K562 (cell line): ENCODE results near the gene GP1BA. TPM values are rescaled to one million over a fixed set of nuclear protein-coding genes. Genes with fewer than 3 reads are reported as not detected.

Experiments
- CUX1 ChIP-seq: fragments of 200-800 bp; sonication (Bioruptor generic); IDR thresholded peaks from 2 replicates; pipeline ENCODE4 v1.6.1; 2016; ENCODE audit warnings: missing genetic modification characterization, missing compliant biosample characterization
- HCFC1 ChIP-seq: IDR thresholded peaks from 2 replicates; pipeline ENCODE4 v1.6.1; 2012; ENCODE audit warnings: low read depth, low read length, improper control_type of control experiment
- NCOA6 ChIP-seq: fragments of 450-650 bp; IDR thresholded peaks from 2 replicates; pipeline ENCODE4 v1.6.1; 2017; ENCODE audit warnings: mild to moderate bottlenecking
- RBM14 ChIP-seq: fragments of 200-400 bp; formaldehyde crosslinking; IDR thresholded peaks from 2 replicates; pipeline ENCODE4 v1.6.1; 2018; ENCODE audit warnings: low read depth, mild to moderate bottlenecking, low read length, moderate library complexity, borderline replicate concordance; ENCODE audit not compliant: insufficient read depth
- SMC3 ChIP-seq: conservative IDR thresholded peaks from 2 replicates; pipeline ENCODE4 v1.6.1; 2011; ENCODE audit warnings: low read depth, low read length, improper control_type of control experiment; ENCODE audit not compliant: insufficient read depth
- SPI1 ChIP-seq: IDR thresholded peaks from 2 replicates; pipeline ENCODE4 v1.6.1; 2011; ENCODE audit warnings: low read depth, low read length, control low read depth, borderline replicate concordance
- TAF9B ChIP-seq: fragments of 450-650 bp; IDR thresholded peaks from 2 replicates; pipeline ENCODE4 v1.6.1; 2018; ENCODE audit warnings: mild to moderate bottlenecking; ENCODE audit not compliant: partially characterized antibody
- ZBTB34 ChIP-seq: fragments of 250-450 bp; sonication (Bioruptor Pico); IDR thresholded peaks from 2 replicates; pipeline ENCODE4 v1.8.0; 2021; ENCODE audit warnings: mild to moderate bottlenecking, moderate library complexity
- ZNF668 ChIP-seq: fragments of 250-450 bp; sonication (Bioruptor Pico); IDR thresholded peaks from 2 replicates; pipeline ENCODE4 v1.8.0; 2022; ENCODE audit warnings: mild to moderate bottlenecking, inconsistent platforms
- polyA plus RNA-seq, 8 experiments: library from polyadenylated mRNA; depleted of rRNA in 4 of 8; stranded (reverse) in 5 of 8; unstranded in 3 of 8; fragments of >200 nt; fragmentation: Nextera tagmentation in 2 of 8; fragmentation: Illumina TruSeq in 1 of 8; extraction: Ambion mirVana in 2 of 8; extraction: Trizol in 1 of 8; gene quantifications; 2 replicates each; pipeline versions ENCODE4 v1.2.1 to v1.2.3, GENCODE V29; 2011 to 2014; ENCODE audit warnings: inconsistent platforms in 1 of 8, missing spikeins in 1 of 8
- total RNA-seq, 7 experiments: library from RNA; depleted of rRNA in 6 of 7; stranded (reverse); fragments of >200 nt in 6 of 7; fragmentation: Illumina TruSeq in 2 of 7; extraction: Trizol in 2 of 7; gene quantifications; 2 replicates each; pipeline versions ENCODE4 v1.2.1 to v1.2.3, GENCODE V29; 2011 to 2021; ENCODE audit warnings: low replicate concordance in 1 of 7

Gene GP1BA
- total and polyA plus RNA-seq, 9 of the 15 experiments (the other 6 are each of a cell fraction or from before 2014, with no cell fraction given): 0.01 TPM; not detected in 8

- TF ChIP-seq ZNF668 (CRISPR knock-in tag) (no peak), NCOA6 (no peak), SPI1 (no peak), SMC3 (peak; percentile 60), CUX1 (CRISPR knock-in tag) (no peak), RBM14 (no peak), TAF9B (no peak), ZBTB34 (CRISPR knock-in tag) (no peak), HCFC1 (no peak)
Observed at GRCh38 chr17:4980644-4981216, 48.7 kb downstream of the GP1BA start (continued).
